Gastroesophageal sphincter (tissue), 3 donors: ENCODE measurements around the gene OPCML.

ENCODE experiments used
- CTCF ChIP-seq, 4 experiments: fragments of 200-600 bp in 2 of 4; fragments of 450-650 bp in 2 of 4; sonication (generic) in 1 of 4; IDR thresholded peaks; one replicate each; pipeline ENCODE4 v1.5.1; 2017 to 2019; ENCODE audit warnings: antibody characterized with exemption in 4 of 4, mild to moderate bottlenecking in 2 of 4, moderate library complexity in 2 of 4
- EP300 ChIP-seq: sonication (generic); formaldehyde crosslinking; IDR thresholded peaks from one replicate; pipeline ENCODE4 v1.6.1; 2017; ENCODE audit warnings: antibody characterized with exemption, mild to moderate bottlenecking
- POLR2A ChIP-seq, 2 donors: fragments of 450-650 bp; IDR thresholded peaks; one replicate each; pipeline ENCODE4 v1.6.1; 2017; ENCODE audit warnings: antibody characterized with exemption in 2 of 2, mild to moderate bottlenecking in 2 of 2, moderate library complexity in 1 of 2
- POLR2AphosphoS5 ChIP-seq: sonication (generic); formaldehyde crosslinking; IDR thresholded peaks from one replicate; pipeline ENCODE4 v1.6.1; 2017; ENCODE audit warnings: antibody characterized with exemption

GRCh38 chr11:132838627-132839026, 693.7 kb downstream of the OPCML start:
- TF ChIP-seq CTCF (IDR thresholded peaks at IDR 0.05) = no peak
- TF ChIP-seq POLR2A (IDR thresholded peaks at IDR 0.05) = no peak
- TF ChIP-seq POLR2AphosphoS5 = no peak
- TF ChIP-seq EP300 = no peak
